Endodermal cell (in vitro differentiated cells): ENCODE results near the gene TMEM209. TPM values are rescaled to one million over a fixed set of nuclear protein-coding genes. Genes with fewer than 3 reads are reported as not detected.
"Not testable (repeated sequence)": the region's sequence is repeated elsewhere in the genome, so short reads cannot be mapped to it uniquely, and the experiment has no call there.

Experiments used
- DNase-seq: peaks from one replicate; pipeline ENCODE4 v3.0.0-alpha.2; 2017
- H3K27ac ChIP-seq: 2 replicates; pipeline ENCODE4 v1.5.1; 2013; ENCODE audit warnings: mild to moderate bottlenecking, low read depth, low read length, moderate library complexity
- H3K27me3 ChIP-seq: 2 replicates; pipeline ENCODE4 v1.6.1; 2013; ENCODE audit warnings: mild to moderate bottlenecking, low read length, moderate library complexity; ENCODE audit not compliant: insufficient read depth, control insufficient read depth, poor library complexity, severe bottlenecking
- H3K36me3 ChIP-seq: 2 replicates; pipeline ENCODE4 v1.7.0; 2013; ENCODE audit warnings: mild to moderate bottlenecking, low read length, moderate library complexity; ENCODE audit not compliant: control insufficient read depth, insufficient read depth
- H3K4me1 ChIP-seq: one replicate; pipeline ENCODE4 v1.7.0; 2013; ENCODE audit warnings: low read length; ENCODE audit not compliant: control insufficient read depth, insufficient read depth
- H3K4me3 ChIP-seq: 2 replicates; pipeline ENCODE4 v1.5.1; 2013; ENCODE audit warnings: mild to moderate bottlenecking, low read length, moderate library complexity
- H3K9ac ChIP-seq: 2 replicates; pipeline ENCODE4 v1.6.1; 2013; ENCODE audit warnings: mild to moderate bottlenecking, low read length, moderate library complexity; ENCODE audit not compliant: poor library complexity, severe bottlenecking; ENCODE audit errors: extremely low read depth
- H3K9me3 ChIP-seq: 2 replicates; pipeline ENCODE4 v1.6.1; 2013; ENCODE audit warnings: mild to moderate bottlenecking, low read length, moderate library complexity; ENCODE audit not compliant: control insufficient read depth
- H3K27ac Mint-ChIP-seq: 2 replicates; pipeline ENCODE4 v1.8.0; 2020; ENCODE audit warnings: mixed read lengths
- H3K27me3 Mint-ChIP-seq: 2 replicates; pipeline ENCODE4 v1.8.0; 2021; ENCODE audit warnings: mild to moderate bottlenecking, mixed read lengths; ENCODE audit not compliant: insufficient read depth
- H3K36me3 Mint-ChIP-seq: 2 replicates; pipeline ENCODE4 v1.8.0; 2020; ENCODE audit warnings: low read depth, mixed read lengths
- H3K4me1 Mint-ChIP-seq: 2 replicates; pipeline ENCODE4 v1.8.0; 2020; ENCODE audit warnings: mixed read lengths
- H3K4me3 Mint-ChIP-seq: 2 replicates; pipeline ENCODE4 v1.8.0; 2020; ENCODE audit warnings: mild to moderate bottlenecking, moderate library complexity, mixed read lengths
- H3K9me3 Mint-ChIP-seq: 2 replicates; pipeline ENCODE4 v1.8.0; 2020; ENCODE audit warnings: mild to moderate bottlenecking, mixed read lengths
- WGBS, 2 experiments: methylation state at CpG; one replicate each; pipeline versions ENCODE4 v1.1.5 to v1.1.7; 2013; ENCODE audit warnings: missing lambda C conversion rate in 2 of 2, mixed read lengths in 1 of 2; ENCODE audit not compliant: insufficient coverage in 1 of 2, insufficient read length in 1 of 2; 5-methylcytosine and 5-hydroxymethylcytosine counted together
- total RNA-seq, 2 donors: library from RNA; stranded (reverse); fragmentation: NEBNext Ultra II Directional in 1 of 2; extraction: Animal tissue kit (Norgen Biotek cat#: 25700) in 1 of 2; gene quantifications; 2 replicates in 1 of 2; 3 replicates in 1 of 2; pipeline ENCODE4 v1.2.1, GENCODE V29; 2021
- TF ChIP-seq, protein P1 (sequence below): fragments of 200-600 bp; sonication (generic); conservative IDR thresholded peaks from 2 replicates; pipeline ENCODE4 v1.5.0; 2021; ENCODE audit warnings: antibody characterized with exemption, mild to moderate bottlenecking

Gene TMEM209
- total RNA-seq, 2 donors from 2014 or later = 30.9 to 37.9 TPM

DNA sequence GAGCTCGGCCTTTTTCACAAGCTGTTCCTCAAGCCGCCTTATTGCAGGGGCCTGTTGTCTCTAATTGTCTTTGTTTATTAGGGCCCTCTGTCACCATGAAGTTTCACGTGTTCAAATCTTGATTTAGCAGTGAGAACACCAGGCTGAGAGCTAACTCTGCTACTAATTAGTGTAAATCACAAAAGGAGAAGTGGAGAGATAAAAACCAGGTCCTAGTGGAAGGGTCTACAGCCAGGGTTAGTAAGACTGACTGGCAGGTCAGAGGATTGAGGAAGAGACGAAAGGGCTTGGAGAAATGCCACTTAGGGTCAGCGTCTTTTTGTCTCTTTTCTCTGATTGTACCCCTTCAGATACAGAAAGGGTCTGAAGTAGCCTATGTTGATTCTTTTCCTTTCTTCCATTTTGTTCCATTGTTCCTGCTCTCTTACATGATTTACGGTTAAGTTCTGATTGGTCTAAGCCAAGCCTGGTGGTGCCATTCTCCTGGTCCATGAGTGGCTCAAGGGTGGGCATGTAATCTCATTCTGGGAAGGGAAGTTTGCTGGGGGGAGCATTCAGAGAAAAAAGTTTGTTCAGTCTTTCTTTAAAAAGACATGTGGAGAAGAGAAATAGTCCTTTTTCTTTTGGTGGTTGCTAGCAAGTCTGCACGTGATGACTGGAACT is 23.8 kb upstream of the TMEM209 start:
- H3K27ac Mint-ChIP-seq = peak overlapping the region; percentile 62
- H3K9me3 Mint-ChIP-seq = peaks cover 23% of the 10 kb centered on the region
- H3K36me3 ChIP-seq = no peaks in the 10 kb centered on the region
- no peak overlapping the region for H3K4me3 ChIP-seq
- peaks cover 4% of the 10 kb centered on the region for H3K9me3 ChIP-seq
- H3K4me1 Mint-ChIP-seq = peaks cover 14% of the 10 kb centered on the region
- H3K27me3 ChIP-seq = no peaks in the 10 kb centered on the region
- H3K4me1 ChIP-seq = peaks cover 4% of the 10 kb centered on the region
- H3K4me3 Mint-ChIP-seq = no peak overlapping the region
- 85 to 92% methylated on average over 5 to 7 of the region's 7 CpGs for WGBS, 2 experiments
- peaks cover 1% of the 10 kb centered on the region for H3K27me3 Mint-ChIP-seq
- no peak overlapping the region for H3K9ac ChIP-seq
- H3K36me3 Mint-ChIP-seq = peaks cover 3% of the 10 kb centered on the region
- DNase-seq = no peak
- H3K27ac ChIP-seq = no peak overlapping the region
- TF ChIP-seq, protein P1, sequence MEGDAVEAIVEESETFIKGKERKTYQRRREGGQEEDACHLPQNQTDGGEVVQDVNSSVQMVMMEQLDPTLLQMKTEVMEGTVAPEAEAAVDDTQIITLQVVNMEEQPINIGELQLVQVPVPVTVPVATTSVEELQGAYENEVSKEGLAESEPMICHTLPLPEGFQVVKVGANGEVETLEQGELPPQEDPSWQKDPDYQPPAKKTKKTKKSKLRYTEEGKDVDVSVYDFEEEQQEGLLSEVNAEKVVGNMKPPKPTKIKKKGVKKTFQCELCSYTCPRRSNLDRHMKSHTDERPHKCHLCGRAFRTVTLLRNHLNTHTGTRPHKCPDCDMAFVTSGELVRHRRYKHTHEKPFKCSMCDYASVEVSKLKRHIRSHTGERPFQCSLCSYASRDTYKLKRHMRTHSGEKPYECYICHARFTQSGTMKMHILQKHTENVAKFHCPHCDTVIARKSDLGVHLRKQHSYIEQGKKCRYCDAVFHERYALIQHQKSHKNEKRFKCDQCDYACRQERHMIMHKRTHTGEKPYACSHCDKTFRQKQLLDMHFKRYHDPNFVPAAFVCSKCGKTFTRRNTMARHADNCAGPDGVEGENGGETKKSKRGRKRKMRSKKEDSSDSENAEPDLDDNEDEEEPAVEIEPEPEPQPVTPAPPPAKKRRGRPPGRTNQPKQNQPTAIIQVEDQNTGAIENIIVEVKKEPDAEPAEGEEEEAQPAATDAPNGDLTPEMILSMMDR = no peak

DNA sequence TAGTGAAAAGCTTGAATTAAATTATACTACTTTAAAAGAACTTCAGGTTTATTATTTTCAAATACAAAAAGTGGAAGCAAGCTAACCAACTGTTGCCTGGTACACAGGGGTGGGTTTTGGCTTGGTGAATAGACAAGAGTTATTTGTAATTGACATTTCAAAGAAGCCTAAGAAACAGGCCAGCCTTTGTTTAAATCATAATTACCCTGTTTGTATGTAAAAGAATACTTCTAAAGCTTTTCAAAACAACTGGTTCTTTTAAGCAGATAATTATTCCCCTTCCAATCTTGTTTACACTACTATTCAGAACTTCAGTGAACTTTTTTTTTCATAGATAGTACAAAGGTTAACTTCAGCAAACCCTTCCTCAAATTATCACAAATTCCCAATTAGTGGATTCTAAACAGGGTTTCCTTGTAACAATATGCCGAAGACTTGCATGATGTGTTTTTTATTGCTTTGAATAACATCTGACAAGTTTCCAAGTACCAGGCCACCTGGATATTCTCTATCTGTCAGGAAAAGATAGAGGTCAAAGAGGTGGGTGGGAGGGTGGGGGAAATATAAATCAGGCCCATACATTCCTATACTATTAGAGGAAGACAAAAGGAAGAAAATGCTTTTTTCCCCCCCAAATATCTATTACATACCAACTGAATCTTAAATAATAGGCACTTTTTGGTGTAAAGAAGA is 22.8 kb upstream of the TMEM209 start:
- DNase-seq = no peak
- peaks cover 3% of the 10 kb centered on the region for H3K36me3 Mint-ChIP-seq
- Histone ChIP-seq H3K4me3 (no peak overlapping the region), H3K9ac (no peak overlapping the region), H3K9me3 (peaks cover 7% of the 10 kb centered on the region), H3K27me3 (no peaks in the 10 kb centered on the region), H3K27ac (no peak overlapping the region), H3K36me3 (no peaks in the 10 kb centered on the region), H3K4me1 (peaks cover 4% of the 10 kb centered on the region)
- WGBS, 2 experiments = 93% methylated on average over 1 of the region's 1 CpG; no CpG with 5 or more reads in 1 of the 2 experiments
- H3K4me1 Mint-ChIP-seq = peaks cover 14% of the 10 kb centered on the region
- TF ChIP-seq, protein P1 = no peak
- H3K9me3 Mint-ChIP-seq = peaks cover 29% of the 10 kb centered on the region
- peaks cover 1% of the 10 kb centered on the region for H3K27me3 Mint-ChIP-seq
- no peak overlapping the region for H3K4me3 Mint-ChIP-seq
- H3K27ac Mint-ChIP-seq = no peak overlapping the region

DNA sequence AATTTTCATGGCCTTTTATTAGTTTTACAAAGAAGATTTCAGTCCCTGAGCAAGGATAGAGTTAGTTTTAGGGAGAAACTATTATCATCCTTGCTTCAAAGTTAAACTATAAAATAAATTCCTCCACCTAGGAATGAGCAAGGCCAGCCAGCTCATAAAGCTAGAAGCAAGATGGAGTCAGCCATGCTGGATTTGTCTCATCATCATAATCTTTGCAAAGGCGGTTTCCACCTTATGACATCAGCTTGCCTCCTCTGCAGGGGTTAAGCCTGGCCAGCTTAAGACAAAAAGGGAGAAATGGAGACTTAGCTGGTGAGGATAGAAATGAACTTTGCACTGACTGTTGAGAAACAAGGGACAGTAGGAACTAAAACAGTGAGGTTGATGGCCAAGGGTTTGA is 21.1 kb upstream of the TMEM209 start:
- H3K4me3 ChIP-seq = no peak overlapping the region
- peaks cover 10% of the 10 kb centered on the region for H3K4me1 Mint-ChIP-seq

DNA sequence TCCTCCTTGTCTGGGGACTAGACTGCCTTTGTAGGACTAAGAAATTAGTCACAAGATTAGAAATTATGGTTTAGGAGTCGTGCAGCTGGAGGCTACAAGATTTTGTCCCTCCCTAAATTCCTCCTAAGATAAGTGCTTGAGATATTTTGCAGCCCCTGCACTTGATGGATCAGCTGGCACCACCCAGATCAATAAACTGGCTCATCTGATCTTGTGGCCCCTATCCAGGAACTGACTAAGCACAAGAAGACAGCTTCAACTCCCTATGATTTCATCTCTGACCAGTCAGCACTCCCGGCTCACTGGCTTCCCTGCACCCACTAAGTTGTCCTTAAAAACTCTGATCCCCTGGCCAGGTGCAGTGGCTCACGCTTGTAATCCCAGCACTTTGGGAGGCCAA is 19.7 kb upstream of the TMEM209 start:
- H3K9me3 Mint-ChIP-seq = peaks cover 20% of the 10 kb centered on the region
- not testable (repeated sequence) for H3K27me3 Mint-ChIP-seq, H3K27ac ChIP-seq, H3K9me3 ChIP-seq, H3K4me1 Mint-ChIP-seq, H3K4me1 ChIP-seq, DNase-seq, H3K4me3 Mint-ChIP-seq, H3K27ac Mint-ChIP-seq, H3K9ac ChIP-seq, H3K36me3 Mint-ChIP-seq, H3K4me3 ChIP-seq, H3K27me3 ChIP-seq, H3K36me3 ChIP-seq
- WGBS, 2 experiments = 90 to 100% methylated on average over 3 of the region's 3 CpGs

More for the DNA sequence above, 21.1 kb upstream of the TMEM209 start:
- DNase-seq = no peak
- 88% methylated on average over 1 of the region's 1 CpG; no CpG with 5 or more reads in 1 of the 2 experiments for WGBS, 2 experiments
- Histone ChIP-seq H3K27ac (no peak overlapping the region), H3K27me3 (no peaks in the 10 kb centered on the region), H3K9me3 (peaks cover 7% of the 10 kb centered on the region), H3K4me1 (peaks cover 4% of the 10 kb centered on the region), H3K9ac (no peak overlapping the region), H3K36me3 (no peaks in the 10 kb centered on the region)
- Mint-ChIP-seq H3K9me3 (peaks cover 29% of the 10 kb centered on the region), H3K36me3 (peaks cover 2% of the 10 kb centered on the region), H3K27ac (no peak overlapping the region), H3K27me3 (peaks cover 1% of the 10 kb centered on the region), H3K4me3 (no peak overlapping the region)
- TF ChIP-seq, protein P1 = no peak
